Endometrial microvascular endothelial cells (primary cell): ENCODE data around the gene AHCY. TPM values are rescaled to one million over a fixed set of nuclear protein-coding genes. Genes with fewer than 3 reads are reported as not detected.
"Not testable (repeated sequence)": the region's sequence is repeated elsewhere in the genome, so short reads cannot be mapped to it uniquely, and the experiment has no call there.

Experiments used
- in situ Hi-C: cut with HindIII; loops from 2 replicates; pipeline ENCODE4 v1.10.0; 2017; ENCODE audit warnings: low sequenced_read_pairs, low pct_unique_long_range_greater_than_20kb; ENCODE audit errors: inconsistent ontology term
- total RNA-seq: library from RNA; depleted of rRNA; stranded (reverse); fragments of >200 nt; gene quantifications from one replicate; pipeline ENCODE4 v1.2.3, GENCODE V29; 2015; ENCODE audit errors: inconsistent ontology term

Gene AHCY
- total RNA-seq, 1 donor from 2014 or later, result 134 TPM

DNA sequence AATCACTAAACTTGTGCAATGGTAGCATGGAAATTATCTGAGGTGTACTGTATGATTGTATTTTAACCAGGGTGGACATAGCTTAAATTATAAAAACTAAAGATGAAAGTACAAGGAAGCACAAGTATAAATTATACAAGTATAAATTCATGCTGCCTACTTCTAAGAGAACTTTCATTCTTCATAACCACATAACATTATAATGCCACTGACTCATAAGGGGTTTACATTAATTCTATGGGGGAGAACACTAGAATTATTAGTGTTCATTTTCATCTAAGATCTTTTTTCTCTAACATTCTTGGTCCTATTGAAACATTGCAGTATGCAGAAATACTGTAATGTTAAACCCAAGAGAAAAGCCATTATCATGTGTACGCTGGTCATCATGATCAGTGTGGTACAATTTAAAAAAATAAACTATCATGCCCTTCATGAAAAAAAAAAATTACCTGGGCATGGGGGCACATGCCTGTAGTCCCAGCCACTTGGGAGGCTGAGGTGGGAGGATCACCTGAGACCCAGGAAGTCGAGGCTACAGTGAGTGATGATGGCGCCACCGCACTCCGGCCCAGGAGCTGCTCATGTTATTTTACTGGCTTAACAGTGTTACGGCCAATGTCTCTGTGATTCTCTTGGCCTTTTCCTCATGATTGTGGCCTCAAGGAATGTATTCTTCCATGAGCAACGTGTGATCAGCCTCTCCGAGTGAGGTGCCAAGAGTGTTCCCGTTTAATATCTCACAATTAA, 25.9 kb upstream of the AHCY start:
- in situ Hi-C loops, result no loop called here

DNA sequence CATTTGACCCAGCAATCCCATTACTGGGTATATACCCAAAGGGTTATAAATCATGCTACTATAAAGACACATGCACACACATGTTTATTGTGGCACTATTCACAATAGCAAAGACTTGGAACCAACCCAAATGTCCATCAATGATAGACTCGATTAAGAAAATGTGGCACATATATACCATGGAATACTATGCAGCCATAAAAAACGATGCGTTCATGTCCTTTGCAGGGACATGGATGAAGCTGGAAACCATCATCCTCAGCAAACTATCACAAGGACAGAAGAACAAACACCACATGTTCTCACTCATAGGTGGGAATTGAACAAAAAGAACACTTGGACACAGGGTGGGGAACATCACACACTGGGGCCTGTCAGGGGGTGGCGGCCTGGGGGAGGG, 25.1 kb upstream of the AHCY start:
- in situ Hi-C loops, result not testable (repeated sequence)

DNA sequence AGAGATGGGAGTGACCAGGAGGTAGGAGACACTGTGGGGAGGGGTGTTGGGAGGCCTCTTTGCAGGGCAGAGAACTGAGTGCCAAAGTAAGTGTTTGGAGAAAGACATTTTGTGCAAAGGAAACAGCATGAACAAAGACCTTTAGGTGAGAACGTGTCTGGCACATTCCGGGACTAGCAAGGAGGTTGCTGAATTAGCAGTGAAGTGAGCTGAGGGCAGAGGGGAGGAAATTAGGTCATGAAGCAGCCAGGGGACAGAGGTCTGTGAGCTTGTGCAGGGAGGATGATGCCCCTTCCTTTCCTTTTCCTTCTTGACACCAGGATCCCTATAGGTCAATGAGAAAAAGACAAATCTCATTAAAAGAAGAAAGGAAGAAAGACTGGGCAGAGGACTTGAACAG, 21.4 kb upstream of the AHCY start:
- in situ Hi-C loops, result no loop called here

DNA sequence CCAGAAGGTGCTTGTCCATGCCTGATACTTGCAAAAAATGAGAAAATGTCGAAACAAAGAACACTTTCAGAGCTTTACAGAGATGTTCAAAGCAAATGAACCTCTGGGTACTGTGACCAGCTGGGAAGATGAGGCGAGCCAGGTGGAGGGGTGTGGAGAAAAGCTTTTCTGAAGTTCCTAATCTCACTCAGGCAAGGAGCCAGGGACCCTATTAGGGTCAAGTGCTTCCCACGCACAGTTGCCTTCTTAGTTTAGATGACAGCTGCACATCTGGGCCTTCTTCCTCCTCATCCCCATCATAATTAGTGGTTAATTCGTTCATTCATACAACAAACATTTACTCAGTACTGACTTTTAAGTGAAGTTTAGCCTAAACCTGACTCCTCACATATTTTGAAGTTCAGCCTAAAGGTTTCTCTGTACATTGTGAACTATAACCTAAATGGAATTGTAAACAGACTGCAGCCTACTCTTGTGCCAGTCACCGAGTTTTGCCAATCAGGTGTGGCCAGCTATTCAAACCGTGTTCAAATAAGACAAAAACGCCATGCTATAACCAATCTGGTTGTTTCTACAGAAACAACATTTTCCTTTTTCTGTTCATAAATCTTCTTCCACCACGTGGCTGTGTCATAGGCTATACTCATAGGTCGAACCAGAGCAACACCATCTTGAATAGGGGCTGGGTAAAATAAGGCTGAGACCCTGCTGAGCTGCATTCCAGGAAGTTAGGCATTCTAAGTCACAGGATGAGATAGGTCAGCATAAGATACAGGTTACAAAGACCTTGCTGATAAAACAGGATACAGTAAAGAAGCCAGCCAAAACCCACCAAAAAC, 19.3 kb upstream of the AHCY start:
- in situ Hi-C loops, result no loop called here

DNA sequence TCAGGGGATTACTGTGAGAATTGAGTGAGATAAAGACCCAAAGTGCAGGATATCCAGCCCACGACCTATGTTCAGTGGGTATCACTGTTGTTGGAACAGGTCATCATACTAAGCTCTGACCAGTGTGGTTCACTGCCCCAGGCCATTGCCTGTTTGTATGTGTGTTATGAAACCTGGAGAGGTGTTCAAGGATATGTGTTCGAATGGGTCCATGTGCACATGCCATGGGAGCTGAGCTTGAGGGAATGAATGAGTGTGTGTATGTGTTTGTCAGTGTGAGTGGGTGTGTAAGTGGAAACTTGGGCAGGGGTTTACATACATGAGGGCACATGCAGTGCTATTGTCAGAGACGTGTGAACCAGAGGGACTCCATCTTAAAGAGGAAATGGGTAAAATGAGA, 17.7 kb upstream of the AHCY start:
- in situ Hi-C loops, result no loop called here

DNA sequence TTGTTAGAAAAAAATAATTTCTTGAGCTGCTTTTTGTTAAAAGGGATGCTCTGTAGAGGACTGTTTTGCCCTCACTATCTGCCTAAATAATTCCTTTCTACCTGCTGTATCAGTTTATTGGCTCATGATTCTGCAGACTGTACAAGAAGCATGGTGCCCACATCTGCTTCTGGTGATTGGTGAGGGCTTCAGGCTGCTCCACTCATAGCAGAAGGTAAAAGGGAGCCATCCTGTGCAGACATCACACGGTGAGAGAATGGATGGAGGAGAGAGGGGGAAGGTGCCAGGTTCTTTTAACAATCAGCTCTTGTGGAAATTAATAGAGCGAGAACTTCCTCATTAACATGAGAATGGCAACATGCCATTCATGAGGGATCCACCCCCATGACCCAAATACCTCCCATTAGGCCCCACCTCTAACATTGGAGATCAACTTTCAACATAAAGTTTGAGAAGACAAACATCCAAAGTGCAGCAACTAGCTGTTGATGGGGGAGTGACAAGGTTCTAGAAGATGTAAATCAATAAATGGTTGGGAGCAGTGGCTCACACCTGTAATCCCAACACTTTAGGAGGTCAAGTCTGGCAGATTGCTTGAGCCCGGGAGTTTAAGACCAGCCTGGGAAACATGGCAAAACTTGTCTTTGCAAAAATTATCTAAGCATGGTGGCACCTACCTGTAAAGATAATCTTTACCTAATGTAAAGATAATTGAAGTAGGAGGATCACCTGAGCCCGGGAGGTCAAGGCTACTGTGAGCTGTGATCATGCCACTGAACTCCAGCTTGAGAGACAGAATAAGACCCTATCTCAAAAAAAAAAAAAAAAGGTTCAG, 15.7 kb upstream of the AHCY start:
- in situ Hi-C loops, result no loop called here

DNA sequence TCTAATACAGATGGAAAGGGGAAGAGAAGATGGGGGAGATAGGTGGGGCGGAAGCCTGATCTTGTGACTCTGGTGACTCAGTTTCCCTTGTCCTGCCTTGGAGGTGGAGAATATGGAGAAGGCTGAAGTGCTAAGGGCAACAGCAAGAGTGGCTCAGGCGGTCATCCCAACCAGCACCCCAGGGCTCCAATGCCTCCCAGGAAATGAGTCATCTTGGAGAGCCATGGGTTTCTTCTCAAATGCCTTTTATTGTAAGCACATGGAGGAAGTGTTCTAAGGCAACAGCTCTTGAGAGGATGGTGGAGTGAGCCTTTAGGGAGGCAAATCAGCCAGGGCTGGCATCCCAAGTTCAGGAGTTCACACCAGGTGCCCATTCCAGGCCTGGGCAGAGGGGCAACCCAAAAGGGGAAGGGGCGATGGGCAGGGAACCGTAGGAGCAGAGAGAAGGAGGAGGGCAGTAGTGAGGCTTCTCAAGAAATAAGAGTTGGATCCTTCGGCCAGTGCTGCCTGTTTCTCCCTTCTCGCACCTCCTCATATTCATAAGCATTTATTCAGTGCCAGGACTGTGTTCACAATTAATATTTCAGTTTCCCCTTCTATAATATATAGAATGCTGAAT, 13.2 kb upstream of the AHCY start:
- in situ Hi-C loops, result no loop called here

DNA sequence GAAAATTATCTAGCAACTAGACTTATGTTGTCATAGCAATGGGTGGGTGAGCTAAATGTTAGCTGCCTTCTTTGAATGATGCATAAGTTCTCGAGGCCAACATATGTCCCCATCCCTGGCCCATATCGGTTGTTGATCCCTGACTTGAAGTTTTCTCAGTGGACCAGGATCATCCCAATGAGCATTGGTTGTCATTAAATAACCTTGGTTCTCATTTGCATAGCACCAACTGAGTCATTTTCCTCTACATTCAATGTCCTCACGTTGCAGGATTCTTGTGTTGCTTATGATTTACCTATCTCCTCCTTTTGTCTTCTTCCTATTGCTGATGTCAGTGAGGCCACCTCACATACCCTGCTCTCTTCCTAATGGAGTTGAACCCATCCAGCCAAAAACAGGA, 12.1 kb upstream of the AHCY start:
- in situ Hi-C loops, result no loop called here

DNA sequence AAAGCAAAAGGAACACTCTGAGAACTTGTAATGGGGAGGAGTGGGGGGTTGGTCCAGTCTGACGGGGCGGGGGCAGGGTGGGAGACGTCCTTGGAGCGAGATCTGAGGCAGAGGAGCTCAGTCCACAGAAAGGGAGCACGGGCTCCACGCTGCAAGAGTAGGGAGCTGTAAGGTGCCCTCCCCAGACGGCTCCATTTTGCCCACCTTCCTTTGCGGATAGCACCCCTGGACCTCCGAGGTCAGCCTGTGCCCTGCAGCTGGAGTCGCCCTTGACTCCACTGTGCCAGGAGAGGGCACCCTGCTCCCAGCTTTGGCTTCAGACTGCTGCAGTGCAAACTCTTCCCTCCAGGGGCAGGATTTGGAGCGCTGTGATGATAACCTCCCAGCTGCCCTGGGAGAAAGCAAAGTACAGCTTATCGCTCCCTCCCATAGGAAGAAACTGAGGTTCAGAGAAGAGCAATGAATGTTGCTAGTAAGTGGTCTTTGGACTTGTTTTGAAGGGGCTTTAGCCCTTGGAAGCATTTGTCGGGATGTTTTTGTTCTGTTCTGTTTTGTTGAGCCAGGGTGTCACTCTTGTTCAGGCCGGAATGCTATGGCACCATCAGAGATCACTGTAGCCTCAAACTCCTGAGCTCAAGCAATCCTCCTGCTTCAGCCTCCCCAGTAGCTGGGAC, 9.5 kb upstream of the AHCY start:
- in situ Hi-C loops, result no loop called here

DNA sequence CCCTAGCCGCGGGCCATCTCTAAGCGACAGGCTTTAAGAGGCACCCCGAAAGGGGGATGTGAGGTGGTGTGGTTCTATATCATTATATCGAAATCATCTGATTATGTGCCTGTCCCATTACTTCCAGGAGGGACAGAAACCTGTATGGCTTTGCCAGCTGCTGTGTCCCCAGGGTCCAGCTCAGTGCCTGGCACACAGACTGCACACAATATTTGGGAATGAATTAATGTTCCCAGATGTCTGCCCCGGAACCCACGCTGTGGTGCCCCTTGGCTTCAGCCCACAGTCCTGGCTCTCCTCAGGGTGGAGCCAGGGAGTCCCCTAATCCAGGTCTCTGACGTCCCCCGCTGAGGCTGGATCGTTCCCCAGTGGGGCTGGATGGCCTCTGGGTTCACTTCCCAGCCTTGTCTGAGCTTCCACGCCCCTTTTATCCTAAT, 8.9 kb upstream of the AHCY start:
- in situ Hi-C loops, result no loop called here

DNA sequence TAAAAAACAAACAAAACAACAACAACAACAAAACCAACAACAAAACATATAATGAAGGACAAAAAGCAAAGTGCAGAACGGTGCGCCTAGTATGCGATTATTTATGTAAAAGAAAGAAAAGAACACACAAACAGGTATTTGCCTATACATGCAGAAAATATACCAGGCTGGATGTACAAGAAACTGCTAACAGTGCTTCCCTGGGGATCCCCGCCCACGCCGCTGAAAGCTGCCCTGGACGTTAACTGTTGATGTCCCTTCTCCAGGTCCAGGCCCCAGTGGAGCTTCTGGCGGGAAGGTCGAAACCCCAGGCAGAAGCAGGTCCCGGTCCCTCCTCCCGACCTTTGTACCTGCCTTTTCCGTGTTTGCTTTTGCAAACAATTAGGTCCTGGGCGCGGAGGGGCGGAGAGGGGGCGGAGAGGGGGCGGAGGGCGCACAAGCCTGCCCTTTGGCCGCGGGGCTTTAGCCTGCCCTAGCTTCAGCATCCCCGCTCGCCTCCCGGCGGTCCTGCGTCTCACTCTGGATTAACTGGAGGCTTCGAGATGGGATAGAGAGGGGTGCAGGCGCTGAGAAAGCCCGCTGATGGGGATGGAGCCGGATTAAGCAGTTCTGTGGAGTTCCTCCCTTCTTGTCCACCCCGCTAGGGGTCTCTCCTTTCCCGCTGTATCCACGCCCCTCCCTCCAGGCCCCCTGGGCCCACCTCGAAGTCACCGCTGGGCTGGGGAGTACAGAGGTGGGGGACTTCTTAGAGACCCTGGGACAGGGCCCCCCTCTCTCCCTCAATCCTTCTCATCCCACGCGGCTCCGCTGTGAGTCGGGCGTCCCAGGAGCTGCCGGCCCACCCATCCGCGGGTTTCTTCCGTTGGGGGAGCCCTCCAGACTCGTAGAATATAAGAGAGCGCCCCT, 8.2 kb upstream of the AHCY start:
- in situ Hi-C loops, result no loop called here

DNA sequence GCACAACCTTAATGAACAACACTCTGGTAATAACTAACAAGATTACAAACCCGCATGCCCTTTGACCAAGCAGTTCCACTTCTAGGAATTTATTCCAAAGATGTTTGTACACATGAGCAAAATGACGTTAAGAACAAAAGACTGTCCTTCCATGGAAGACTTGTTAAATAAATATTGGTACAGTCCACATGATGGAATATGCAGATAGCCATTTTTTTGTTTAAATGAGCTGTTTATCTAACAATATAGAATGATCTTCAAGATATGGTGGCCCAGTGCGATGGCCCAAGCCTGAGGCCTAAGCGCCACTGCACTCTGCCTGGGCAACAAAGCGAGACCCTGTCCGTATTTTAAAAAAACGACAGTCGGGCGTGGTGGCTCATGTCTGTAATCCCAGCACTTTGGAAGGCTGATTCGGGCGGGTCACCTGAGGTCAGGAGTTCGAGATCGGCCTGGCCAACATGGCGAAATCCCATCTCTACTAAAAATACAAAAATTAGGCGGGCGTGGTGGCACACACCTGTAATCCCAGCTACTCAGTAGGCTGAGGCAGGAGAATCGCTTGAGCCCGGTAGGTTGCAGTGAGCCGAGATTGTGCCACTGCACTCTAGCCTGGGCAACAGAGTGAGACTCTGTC, 7.4 kb upstream of the AHCY start:
- in situ Hi-C loops, result no loop called here

DNA sequence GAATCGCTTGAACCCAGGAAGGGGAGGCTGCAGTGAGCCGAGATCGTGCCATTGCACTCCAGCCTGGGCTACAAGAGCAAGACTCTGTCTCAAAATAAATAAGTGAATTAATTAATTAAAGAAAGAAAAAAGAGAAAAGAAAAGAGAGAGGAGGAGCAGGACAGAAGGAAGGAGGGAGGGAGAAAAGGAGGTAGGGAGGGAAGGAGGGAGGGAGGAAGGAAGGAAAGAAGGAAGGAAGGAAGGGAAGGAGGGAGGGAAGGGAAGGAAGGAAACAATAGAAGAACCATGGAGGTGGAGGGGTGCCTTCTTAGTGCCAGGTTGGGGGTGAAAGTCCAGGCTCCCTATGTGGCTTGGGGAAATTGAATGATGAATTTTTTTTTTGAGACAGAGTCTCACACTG, 6.5 kb upstream of the AHCY start:
- in situ Hi-C loops, result no loop called here

DNA sequence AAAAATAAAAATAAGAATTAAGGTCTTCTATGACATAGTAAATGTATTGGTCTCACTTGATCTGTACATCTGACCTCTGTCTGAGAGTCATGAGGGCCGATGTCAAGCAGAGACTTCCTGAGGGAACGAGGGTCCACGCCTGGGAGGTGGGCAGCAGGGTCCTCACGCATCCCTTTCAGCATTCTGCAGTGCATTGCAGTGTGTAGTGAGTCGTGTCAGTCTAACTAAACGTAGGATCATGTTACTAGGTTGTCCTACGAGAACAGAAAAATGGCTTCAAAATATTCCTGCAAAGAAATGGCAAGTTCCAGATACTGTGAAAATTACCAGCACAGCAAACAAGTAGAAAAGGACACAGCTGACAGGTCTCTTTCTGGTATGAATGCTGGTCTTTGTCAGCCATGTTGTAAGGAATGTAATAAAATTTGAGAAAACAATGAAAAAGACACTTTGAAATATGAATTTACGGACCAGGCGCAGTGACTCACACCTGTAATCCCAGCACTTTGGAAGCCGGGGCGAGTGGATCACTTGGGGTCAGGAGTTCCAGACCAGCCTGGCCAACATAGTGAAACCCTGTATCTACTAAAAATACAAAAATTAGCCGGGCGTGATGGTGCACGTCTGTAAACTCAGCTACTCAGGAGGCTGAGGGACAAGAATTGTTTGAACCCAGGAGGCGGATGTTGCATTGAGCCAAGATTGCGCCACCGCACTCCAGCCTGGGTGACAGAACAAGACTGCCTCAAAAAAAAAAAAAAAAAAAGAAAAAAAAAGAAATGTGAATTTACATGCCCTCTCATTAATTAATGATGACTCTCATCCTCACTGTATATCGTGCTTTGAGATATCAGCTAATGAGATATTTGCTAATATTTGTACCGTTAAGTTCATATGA, 2.4 kb upstream of the AHCY start:
- in situ Hi-C loops, result no loop called here

DNA sequence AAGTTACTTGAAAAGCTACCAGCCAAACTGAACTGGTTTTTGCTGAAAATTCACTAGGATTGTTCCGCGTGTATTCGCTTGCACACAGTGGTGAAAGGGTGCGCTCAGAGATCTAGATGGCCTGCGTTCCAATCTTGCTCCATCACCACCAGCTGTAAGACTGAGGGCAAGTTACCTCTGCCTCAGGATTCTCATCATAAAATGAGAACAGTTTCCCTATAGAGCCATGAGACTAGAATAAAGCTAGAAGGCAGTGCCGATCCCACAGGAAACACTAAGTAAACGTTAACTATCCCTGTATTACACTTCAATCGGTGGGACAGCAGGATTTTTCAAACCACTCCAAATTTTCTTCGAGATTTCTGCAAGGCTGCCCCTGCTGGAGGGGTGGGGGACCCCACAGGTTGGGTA, 838 bp downstream of the AHCY start:
- in situ Hi-C loops, result no loop called here

DNA sequence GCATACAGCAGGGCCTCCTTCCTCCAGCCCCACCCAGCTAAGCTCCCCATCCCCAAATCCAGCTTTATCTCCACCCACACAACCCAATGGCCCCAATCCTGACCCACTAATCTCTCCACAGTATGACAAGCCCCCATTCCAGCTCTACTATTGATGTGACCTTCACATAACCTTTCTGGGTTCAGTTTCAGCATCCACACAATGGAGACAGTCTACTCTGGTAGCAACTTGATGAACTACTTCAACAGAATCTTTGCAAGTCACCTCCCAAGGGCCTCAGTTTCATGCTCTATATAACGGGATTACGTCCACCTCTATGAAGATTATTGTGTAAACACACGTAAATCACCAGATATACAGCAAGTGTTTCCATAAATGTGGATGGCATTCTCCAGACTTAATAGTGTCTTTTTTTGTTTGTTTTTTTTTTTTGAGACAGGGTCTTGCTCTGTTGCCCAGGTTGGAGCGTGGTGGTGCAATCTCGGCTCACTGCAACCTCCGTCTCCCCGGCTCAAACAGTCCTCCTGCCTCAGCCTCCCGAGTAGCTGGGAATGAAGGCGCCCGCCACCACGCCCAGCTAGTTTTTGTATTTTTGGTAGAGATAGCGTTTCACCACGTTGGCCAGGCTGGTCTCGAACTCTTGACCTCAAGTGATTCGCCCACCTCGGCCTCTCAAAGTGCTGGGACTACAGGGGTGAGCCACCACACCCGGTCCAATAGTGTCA, 1.4 kb downstream of the AHCY start:
- in situ Hi-C loops, result no loop called here
